AG04449 (cell line): ENCODE measurements around the gene SEC22A.

Experiments used
- CTCF ChIA-PET: fragments of 350-600 bp; formaldehyde crosslinking; extraction: SDS; loops from one replicate; lab custom pipeline; 2021; ENCODE audit warnings: antibody characterized with exemption; lab: Yijun Ruan, JAX
- POLR2A ChIA-PET: fragments of 400-600, 350-600 bp; formaldehyde crosslinking; extraction: SDS; loops from one replicate; lab custom pipeline; 2020; ENCODE audit warnings: antibody characterized with exemption, inconsistent platforms; lab: Yijun Ruan, JAX
- DNase-seq: peaks from one replicate; pipeline ENCODE4 v3.0.0-alpha.2; 2010; ENCODE audit warnings: low read depth, low spot score
- H3K4me3 ChIP-seq: 2 replicates; pipeline ENCODE4 v1.5.1; 2011; ENCODE audit warnings: low read depth, mild to moderate bottlenecking, control low read depth, low read length
- CTCF ChIP-seq: IDR thresholded peaks from one replicate; pipeline ENCODE4 v1.5.1; 2011; ENCODE audit warnings: mild to moderate bottlenecking, moderate library complexity, low read length, control low read depth, inconsistent platforms; ENCODE audit not compliant: insufficient read depth; ENCODE audit errors: missing control alignments

The SEC22A gene

GRCh38 chr3:123295171-123295900 lies 93.6 kb downstream of the SEC22A start:
- H3K4me3 ChIP-seq, result no peak overlapping the region
- no peak for TF ChIP-seq CTCF
- ChIA-PET CTCF (interaction anchor here (0.7 to 1.1 kb wide), 2 partner anchors 9 to 32 kb away, joined by 3 read pairs; no protein-coding TSS in a partner anchor), POLR2A (no interaction called here)
- DNase-seq, result no peak

- DNase-seq, result no peak
- POLR2A ChIA-PET, result no interaction called here
- CTCF ChIA-PET, result interaction anchor here (1.1 kb wide), 1 partner anchor 10 kb away, joined by 3 read pairs; no protein-coding TSS in a partner anchor
- H3K4me3 ChIP-seq, result no peak overlapping the region
- TF ChIP-seq CTCF, result no peak
These were observed 94.1 kb downstream of the SEC22A start for GRCh38 chr3:123295901-123296250.

- CTCF ChIA-PET, result interaction anchor here (1.3 kb wide), 1 partner anchor 11 kb away, joined by 4 read pairs; no protein-coding TSS in a partner anchor
- H3K4me3 ChIP-seq, result no peak overlapping the region
- no peak for DNase-seq
- no peak for TF ChIP-seq CTCF
- POLR2A ChIA-PET, result no interaction called here
These were observed 94.5 kb downstream of the SEC22A start for GRCh38 chr3:123296261-123296660.

- no peak overlapping the region for H3K4me3 ChIP-seq
- TF ChIP-seq CTCF, result no peak
- DNase-seq, result no peak
- ChIA-PET CTCF (interaction anchor here (1.3 to 1.5 kb wide), 2 partner anchors 9 to 12 kb away, joined by 4 to 7 read pairs; no protein-coding TSS in a partner anchor), POLR2A (no interaction called here)
These were observed 95.3 kb downstream of the SEC22A start for GRCh38 chr3:123296836-123297626.

GRCh38 chr3:123297627-123297899 lies 95.8 kb downstream of the SEC22A start:
- CTCF ChIA-PET, result interaction anchor here (1.3 to 1.5 kb wide), 2 partner anchors 10 to 13 kb away, joined by 4 to 7 read pairs; no protein-coding TSS in a partner anchor
- TF ChIP-seq CTCF, result no peak
- POLR2A ChIA-PET, result no interaction called here
- DNase-seq, result no peak
- no peak overlapping the region for H3K4me3 ChIP-seq

- ChIA-PET POLR2A (no interaction called here), CTCF (no interaction called here)
- no peak overlapping the region for H3K4me3 ChIP-seq
- TF ChIP-seq CTCF, result no peak
- DNase-seq, result no peak
These were observed 97.2 kb downstream of the SEC22A start for GRCh38 chr3:123298903-123299302.
